HepG2 (cell line): ENCODE results near the gene DOK4. TPM values are rescaled to one million over a fixed set of nuclear protein-coding genes. Genes with fewer than 3 reads are reported as not detected.
A peak's percentile ranks its signal among the peaks of the same experiment; 100 is the strongest.

ENCODE experiments used
- ATAD3A ChIP-seq: sonication (generic); formaldehyde crosslinking; IDR thresholded peaks from 2 replicates; pipeline ENCODE4 v1.4.0; 2020; ENCODE audit warnings: missing genetic modification reagents
- FIP1L1 ChIP-seq: fragments of 200-400 bp; formaldehyde crosslinking; IDR thresholded peaks from 2 replicates; pipeline ENCODE4 v1.6.1; 2018; ENCODE audit warnings: low read depth, mild to moderate bottlenecking, low read length, moderate library complexity, borderline replicate concordance; ENCODE audit not compliant: insufficient read depth
- GATAD1 ChIP-seq: IDR thresholded peaks from 2 replicates; pipeline ENCODE4 v1.6.1; 2016; ENCODE audit warnings: missing genetic modification reagents, missing compliant biosample characterization
- HDAC1 ChIP-seq: sonication (generic); formaldehyde crosslinking; IDR thresholded peaks from 2 replicates; pipeline ENCODE4 v1.5.1; 2020; ENCODE audit warnings: mild to moderate bottlenecking, missing genetic modification reagents
- HNF4G ChIP-seq, 2 experiments: sonication (generic) in 1 of 2; formaldehyde crosslinking in 1 of 2; IDR thresholded peaks; 2 replicates each; pipeline versions ENCODE4 v1.4.0 to v1.6.1; 2011 to 2020; ENCODE audit warnings: borderline replicate concordance in 2 of 2, low read depth in 2 of 2, mild to moderate bottlenecking in 2 of 2, low read length in 1 of 2, missing genetic modification reagents in 1 of 2, moderate library complexity in 1 of 2
- NCOR1 ChIP-seq: fragments of 200-600 bp; sonication (generic); IDR thresholded peaks from 2 replicates; pipeline ENCODE4 v1.7.0; 2017; ENCODE audit warnings: antibody characterized with exemption, low read length, borderline replicate concordance
- NFYC ChIP-seq: IDR thresholded peaks from 2 replicates; pipeline ENCODE4 v1.6.1; 2016; ENCODE audit warnings: missing genetic modification reagents, missing compliant biosample characterization
- NPAS2 ChIP-seq: sonication (generic); formaldehyde crosslinking; IDR thresholded peaks from 2 replicates; pipeline ENCODE4 v1.8.0; 2022; ENCODE audit warnings: mild to moderate bottlenecking, missing genetic modification reagents, borderline replicate concordance
- PHF21A ChIP-seq: sonication (generic); formaldehyde crosslinking; IDR thresholded peaks from 2 replicates; pipeline ENCODE4 v1.5.0; 2020; ENCODE audit warnings: mild to moderate bottlenecking, missing genetic modification reagents
- POLR2AphosphoS2 ChIP-seq: IDR thresholded peaks from 2 replicates; pipeline ENCODE4 v1.6.1; 2011; ENCODE audit warnings: low read depth, low read length, improper control_type of control experiment
- SRSF4 ChIP-seq: fragments of 200-400 bp; formaldehyde crosslinking; IDR thresholded peaks from one replicate; pipeline ENCODE4 v1.6.1; 2018; ENCODE audit warnings: mild to moderate bottlenecking, low read depth, low read length, moderate library complexity; ENCODE audit not compliant: poor library complexity, severe bottlenecking
- SUZ12 ChIP-seq: fragments of 150-350 bp; IDR thresholded peaks from 2 replicates; pipeline ENCODE4 v1.6.1; 2014; ENCODE audit warnings: low read depth, low read length
- ZBTB20 ChIP-seq: sonication (generic); formaldehyde crosslinking; IDR thresholded peaks from 2 replicates; pipeline ENCODE4 v1.8.1; 2023; ENCODE audit warnings: missing genetic modification reagents, low read depth, mild to moderate bottlenecking, borderline replicate concordance
- ZFP36 ChIP-seq: fragments of 150-350 bp; IDR thresholded peaks from 2 replicates; pipeline ENCODE4 v1.6.1; 2018; ENCODE audit warnings: borderline replicate concordance, low read length, low read depth; ENCODE audit not compliant: partially characterized antibody
- ZNF331 ChIP-seq: sonication (generic); formaldehyde crosslinking; IDR thresholded peaks from 2 replicates; pipeline ENCODE4 v1.4.0; 2020; ENCODE audit warnings: missing genetic modification reagents
- ZNF629 ChIP-seq: sonication (generic); formaldehyde crosslinking; conservative IDR thresholded peaks from 2 replicates; pipeline ENCODE4 v1.5.0; 2020; ENCODE audit warnings: missing genetic modification reagents
- ZNF746 ChIP-seq: sonication (generic); formaldehyde crosslinking; IDR thresholded peaks from 2 replicates; pipeline ENCODE4 v1.8.0; 2022; ENCODE audit warnings: mild to moderate bottlenecking, missing genetic modification reagents
- ZNF761 ChIP-seq: sonication (generic); formaldehyde crosslinking; conservative IDR thresholded peaks from 2 replicates; pipeline ENCODE4 v1.4.0; 2020; ENCODE audit warnings: mild to moderate bottlenecking, missing genetic modification reagents
- ZNF780A ChIP-seq: sonication (generic); formaldehyde crosslinking; IDR thresholded peaks from 2 replicates; pipeline ENCODE4 v1.8.0; 2022; ENCODE audit warnings: mild to moderate bottlenecking, missing genetic modification reagents, moderate library complexity
- polyA plus RNA-seq, 8 experiments: library from polyadenylated mRNA; depleted of rRNA in 3 of 8; stranded (reverse) in 7 of 8; unstranded in 1 of 8; fragments of >200 nt; fragmentation: Illumina TruSeq in 4 of 8; extraction: Trizol in 4 of 8; gene quantifications; 2 replicates each; pipeline versions ENCODE4 v1.2.1 to v1.2.3, GENCODE V29; 2011 to 2016; ENCODE audit warnings: low read depth in 4 of 8, missing spikeins in 1 of 8, mixed read lengths in 1 of 8; ENCODE audit not compliant: insufficient read depth in 1 of 8
- total RNA-seq, 5 experiments: library from RNA; depleted of rRNA; stranded (reverse); fragments of >200 nt; fragmentation: Illumina TruSeq; extraction: Trizol; gene quantifications; 2 replicates each; pipeline ENCODE4 v1.2.3, GENCODE V29; 2016; ENCODE audit warnings: low read depth in 1 of 5
- TF ChIP-seq, protein P1 (sequence below): sonication (generic); formaldehyde crosslinking; IDR thresholded peaks from 2 replicates; pipeline ENCODE4 v1.4.0; 2020; ENCODE audit warnings: missing genetic modification reagents
- TF ChIP-seq, protein P2 (sequence below): sonication (generic); formaldehyde crosslinking; IDR thresholded peaks from 2 replicates; pipeline ENCODE4 v1.4.0; 2020; ENCODE audit warnings: mild to moderate bottlenecking, missing genetic modification reagents
- TF ChIP-seq, protein P3 (sequence below): sonication (generic); formaldehyde crosslinking; IDR thresholded peaks from 2 replicates; pipeline ENCODE4 v1.8.1; 2022; ENCODE audit warnings: low read depth, mild to moderate bottlenecking, missing genetic modification reagents

DOK4 gene
- total and polyA plus RNA-seq, 2 of the 13 experiments (the other 11 are each of a cell fraction or from before 2014, with no cell fraction given) = 52.7 to 70.0 TPM

DNA sequence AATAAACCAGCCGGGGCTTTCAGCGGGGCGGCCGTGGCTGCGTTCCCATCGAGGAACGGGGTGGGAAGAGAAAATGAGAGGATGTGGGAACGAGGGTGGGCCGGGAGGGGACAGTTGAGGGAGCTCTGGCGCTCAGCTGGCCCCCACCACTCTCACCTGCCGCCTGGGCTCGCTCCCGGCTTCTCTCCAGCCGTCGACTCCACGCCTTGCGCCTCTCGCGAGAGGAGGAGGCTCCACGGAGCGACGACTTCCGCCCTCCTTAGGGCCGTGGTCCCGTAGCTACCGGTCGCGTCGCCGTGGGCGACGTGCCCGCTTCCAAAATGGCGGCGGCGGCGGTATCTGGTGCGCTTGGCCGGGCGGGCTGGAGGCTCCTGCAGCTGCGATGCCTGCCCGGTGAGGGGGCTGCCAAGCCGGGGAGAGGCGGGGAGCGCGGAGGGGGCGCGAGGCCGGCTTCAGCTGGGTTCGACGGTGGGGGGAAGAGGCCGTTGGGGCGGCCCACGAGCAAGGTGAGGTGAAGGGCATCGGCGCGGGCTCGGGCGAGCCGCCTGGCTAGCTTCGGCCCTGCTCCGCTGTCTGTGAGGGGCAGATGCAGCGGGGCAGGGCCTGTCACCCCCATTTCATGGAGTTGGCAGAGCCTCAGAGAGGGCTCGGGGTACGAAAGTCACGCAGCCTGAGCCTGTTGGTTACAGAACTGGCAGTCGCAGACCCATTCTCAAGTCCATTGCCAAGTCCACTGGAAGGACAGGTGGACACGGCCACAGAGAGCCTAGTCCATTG lies 38.9 kb downstream of the DOK4 start, which contains the start of the genes CIAPIN1 and COQ9 (continued):
- TF ChIP-seq, protein P1, sequence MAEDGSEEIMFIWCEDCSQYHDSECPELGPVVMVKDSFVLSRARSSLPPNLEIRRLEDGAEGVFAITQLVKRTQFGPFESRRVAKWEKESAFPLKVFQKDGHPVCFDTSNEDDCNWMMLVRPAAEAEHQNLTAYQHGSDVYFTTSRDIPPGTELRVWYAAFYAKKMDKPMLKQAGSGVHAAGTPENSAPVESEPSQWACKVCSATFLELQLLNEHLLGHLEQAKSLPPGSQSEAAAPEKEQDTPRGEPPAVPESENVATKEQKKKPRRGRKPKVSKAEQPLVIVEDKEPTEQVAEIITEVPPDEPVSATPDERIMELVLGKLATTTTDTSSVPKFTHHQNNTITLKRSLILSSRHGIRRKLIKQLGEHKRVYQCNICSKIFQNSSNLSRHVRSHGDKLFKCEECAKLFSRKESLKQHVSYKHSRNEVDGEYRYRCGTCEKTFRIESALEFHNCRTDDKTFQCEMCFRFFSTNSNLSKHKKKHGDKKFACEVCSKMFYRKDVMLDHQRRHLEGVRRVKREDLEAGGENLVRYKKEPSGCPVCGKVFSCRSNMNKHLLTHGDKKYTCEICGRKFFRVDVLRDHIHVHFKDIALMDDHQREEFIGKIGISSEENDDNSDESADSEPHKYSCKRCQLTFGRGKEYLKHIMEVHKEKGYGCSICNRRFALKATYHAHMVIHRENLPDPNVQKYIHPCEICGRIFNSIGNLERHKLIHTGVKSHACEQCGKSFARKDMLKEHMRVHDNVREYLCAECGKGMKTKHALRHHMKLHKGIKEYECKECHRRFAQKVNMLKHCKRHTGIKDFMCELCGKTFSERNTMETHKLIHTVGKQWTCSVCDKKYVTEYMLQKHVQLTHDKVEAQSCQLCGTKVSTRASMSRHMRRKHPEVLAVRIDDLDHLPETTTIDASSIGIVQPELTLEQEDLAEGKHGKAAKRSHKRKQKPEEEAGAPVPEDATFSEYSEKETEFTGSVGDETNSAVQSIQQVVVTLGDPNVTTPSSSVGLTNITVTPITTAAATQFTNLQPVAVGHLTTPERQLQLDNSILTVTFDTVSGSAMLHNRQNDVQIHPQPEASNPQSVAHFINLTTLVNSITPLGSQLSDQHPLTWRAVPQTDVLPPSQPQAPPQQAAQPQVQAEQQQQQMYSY (CRISPR knock-in tag) = peak; percentile 56; the same call in 1 of the 2 replicates
- TF ChIP-seq NPAS2 (no peak), ZNF331 (peak; percentile 72; the same call in 1 of the 2 replicates), FIP1L1 (no peak), HNF4G (IDR thresholded peaks at IDR 0.05; ENCODE audit: borderline replicate concordance, low read depth, low read length) (no peak), HNF4G (CRISPR knock-in tag; IDR thresholded peaks at IDR 0.05; ENCODE audit: borderline replicate concordance, low read depth) (peak; percentile 85; the same call in 1 of the 2 replicates), HDAC1 (CRISPR knock-in tag) (peak; percentile 99), PHF21A (peak; percentile 36; the same call in 1 of the 2 replicates), ZBTB20 (peak; percentile 70), ATAD3A (no peak; the same call in 1 of the 2 replicates), POLR2AphosphoS2 (no peak), ZFP36 (no peak), ZNF746 (CRISPR knock-in tag) (peak; percentile 73), ZNF761 (peak; percentile 89), SRSF4 (no peak), ZNF629 (CRISPR knock-in tag) (peak; percentile 73), NCOR1 (peak; percentile 86; the same call in 1 of the 2 replicates), NFYC (CRISPR knock-in tag) (peak; percentile 51; the same call in 1 of the 2 replicates), GATAD1 (CRISPR knock-in tag) (peak; percentile 97), ZNF780A (CRISPR knock-in tag) (peak; percentile 74; the same call in 1 of the 2 replicates), SUZ12 (no peak)
- TF ChIP-seq, protein P2, sequence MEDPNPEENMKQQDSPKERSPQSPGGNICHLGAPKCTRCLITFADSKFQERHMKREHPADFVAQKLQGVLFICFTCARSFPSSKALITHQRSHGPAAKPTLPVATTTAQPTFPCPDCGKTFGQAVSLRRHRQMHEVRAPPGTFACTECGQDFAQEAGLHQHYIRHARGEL (CRISPR knock-in tag) = peak; percentile 61; the same call in 1 of the 2 replicates
- TF ChIP-seq, protein P3, sequence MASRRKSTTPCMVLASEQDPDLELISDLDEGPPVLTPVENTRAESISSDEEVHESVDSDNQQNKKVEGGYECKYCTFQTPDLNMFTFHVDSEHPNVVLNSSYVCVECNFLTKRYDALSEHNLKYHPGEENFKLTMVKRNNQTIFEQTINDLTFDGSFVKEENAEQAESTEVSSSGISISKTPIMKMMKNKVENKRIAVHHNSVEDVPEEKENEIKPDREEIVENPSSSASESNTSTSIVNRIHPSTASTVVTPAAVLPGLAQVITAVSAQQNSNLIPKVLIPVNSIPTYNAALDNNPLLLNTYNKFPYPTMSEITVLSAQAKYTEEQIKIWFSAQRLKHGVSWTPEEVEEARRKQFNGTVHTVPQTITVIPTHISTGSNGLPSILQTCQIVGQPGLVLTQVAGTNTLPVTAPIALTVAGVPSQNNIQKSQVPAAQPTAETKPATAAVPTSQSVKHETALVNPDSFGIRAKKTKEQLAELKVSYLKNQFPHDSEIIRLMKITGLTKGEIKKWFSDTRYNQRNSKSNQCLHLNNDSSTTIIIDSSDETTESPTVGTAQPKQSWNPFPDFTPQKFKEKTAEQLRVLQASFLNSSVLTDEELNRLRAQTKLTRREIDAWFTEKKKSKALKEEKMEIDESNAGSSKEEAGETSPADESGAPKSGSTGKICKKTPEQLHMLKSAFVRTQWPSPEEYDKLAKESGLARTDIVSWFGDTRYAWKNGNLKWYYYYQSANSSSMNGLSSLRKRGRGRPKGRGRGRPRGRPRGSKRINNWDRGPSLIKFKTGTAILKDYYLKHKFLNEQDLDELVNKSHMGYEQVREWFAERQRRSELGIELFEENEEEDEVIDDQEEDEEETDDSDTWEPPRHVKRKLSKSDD = peak; percentile 65; the same call in 1 of the 2 replicates
